Stimulated activated naive CD8-positive, alpha-beta T cell treated with anti-CD3 and anti-CD28 coated beads, Interleukin-15, Interleukin-2, amounts not matched to agents 100 ng/mL and 50 ng/mL, for 24 hours (primary cell): ENCODE results near the gene MRPL41.
"Not testable (repeated sequence)": the region's sequence is repeated elsewhere in the genome, so short reads cannot be mapped to it uniquely, and the experiment has no call there.

Experiments used
- H3K27ac Mint-ChIP-seq: one replicate; pipeline ENCODE4 v1.8.0; 2021; ENCODE audit warnings: mild to moderate bottlenecking, mixed read lengths
- H3K27me3 Mint-ChIP-seq: one replicate; pipeline ENCODE4 v1.8.0; 2021; ENCODE audit warnings: mixed read lengths
- H3K36me3 Mint-ChIP-seq: one replicate; pipeline ENCODE4 v1.8.0; 2021; ENCODE audit warnings: low read depth, mixed read lengths
- H3K4me1 Mint-ChIP-seq: one replicate; pipeline ENCODE4 v1.8.0; 2021; ENCODE audit warnings: low read depth, mixed read lengths
- H3K4me3 Mint-ChIP-seq: one replicate; pipeline ENCODE4 v1.8.0; 2021; ENCODE audit warnings: mild to moderate bottlenecking, mixed read lengths
- H3K9me3 Mint-ChIP-seq: one replicate; pipeline ENCODE4 v1.8.0; 2021; ENCODE audit warnings: mixed read lengths

MRPL41 gene

DNA sequence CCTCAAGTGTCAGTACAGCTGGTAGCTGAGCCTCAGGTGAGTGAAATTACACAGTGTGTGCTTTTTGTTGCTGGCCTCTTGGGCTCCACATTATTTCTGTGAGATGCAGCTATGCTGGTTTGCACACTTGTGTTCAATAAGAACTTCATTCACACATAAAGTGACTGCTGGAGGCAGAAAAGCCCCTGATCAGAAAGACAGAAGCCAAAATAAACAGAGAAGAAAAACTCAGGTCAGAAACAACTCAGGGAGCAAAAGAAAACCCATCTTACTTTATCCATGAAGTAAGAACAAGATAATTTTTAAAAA, 16.6 kb upstream of the MRPL41 start:
- Mint-ChIP-seq H3K9me3 (peaks cover 8% of the 10 kb centered on the region), H3K27ac (peak overlapping the region; percentile 8), H3K36me3 (peaks cover 7% of the 10 kb centered on the region), H3K27me3 (no peaks in the 10 kb centered on the region), H3K4me3 (no peak overlapping the region), H3K4me1 (peaks cover 34% of the 10 kb centered on the region)

DNA sequence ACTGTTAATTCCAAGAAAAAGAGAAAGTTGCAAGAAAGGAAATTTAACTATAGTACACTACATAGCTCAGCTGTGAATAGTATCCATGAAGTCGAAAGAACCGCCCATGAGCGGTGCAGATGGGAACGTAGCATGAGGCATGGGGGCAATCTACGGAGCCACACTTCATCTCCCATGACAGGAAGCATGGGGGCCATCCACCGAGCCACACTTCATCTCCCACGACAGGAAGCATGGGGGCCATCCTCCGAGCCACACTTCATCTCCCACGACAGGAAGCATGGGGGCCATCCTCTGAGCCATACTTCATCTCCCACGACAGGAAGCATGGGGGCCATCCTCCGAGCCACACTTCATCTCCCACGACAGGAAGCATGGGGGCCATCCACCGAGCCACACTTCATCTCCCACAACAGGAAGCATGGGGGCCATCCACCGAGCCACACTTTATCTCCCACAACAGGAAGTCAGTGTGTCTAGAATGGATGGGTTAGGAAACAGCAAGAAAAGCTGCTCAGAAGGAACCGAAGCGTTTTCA, 15.0 kb upstream of the MRPL41 start:
- not testable (repeated sequence) for H3K4me3 Mint-ChIP-seq, H3K27me3 Mint-ChIP-seq, H3K9me3 Mint-ChIP-seq, H3K36me3 Mint-ChIP-seq
- Mint-ChIP-seq H3K4me1 (peaks cover 34% of the 10 kb centered on the region), H3K27ac (peak overlapping the region; percentile 63)

DNA sequence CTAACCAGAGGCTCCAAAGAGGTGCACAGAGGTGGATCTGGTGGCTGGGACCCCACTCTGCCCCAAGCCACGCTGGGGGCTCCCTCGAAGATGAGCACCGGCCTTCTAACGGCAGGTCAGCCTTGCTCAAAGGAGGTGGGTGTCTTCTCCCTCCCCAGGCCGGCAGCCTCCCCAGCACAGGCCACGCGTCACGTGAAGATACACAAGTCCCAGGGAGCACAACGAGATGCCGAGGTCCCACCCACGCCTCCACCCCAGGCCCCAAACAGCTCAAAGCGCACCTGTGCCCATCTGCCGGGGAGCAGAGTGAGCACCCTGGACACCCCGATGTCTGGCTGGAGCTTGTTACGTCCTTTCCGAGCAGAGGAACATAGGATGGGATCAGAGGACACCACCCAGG, 13.6 kb upstream of the MRPL41 start:
- Mint-ChIP-seq H3K27ac (no peak overlapping the region), H3K36me3 (peaks cover 7% of the 10 kb centered on the region), H3K4me1 (peaks cover 34% of the 10 kb centered on the region)

DNA sequence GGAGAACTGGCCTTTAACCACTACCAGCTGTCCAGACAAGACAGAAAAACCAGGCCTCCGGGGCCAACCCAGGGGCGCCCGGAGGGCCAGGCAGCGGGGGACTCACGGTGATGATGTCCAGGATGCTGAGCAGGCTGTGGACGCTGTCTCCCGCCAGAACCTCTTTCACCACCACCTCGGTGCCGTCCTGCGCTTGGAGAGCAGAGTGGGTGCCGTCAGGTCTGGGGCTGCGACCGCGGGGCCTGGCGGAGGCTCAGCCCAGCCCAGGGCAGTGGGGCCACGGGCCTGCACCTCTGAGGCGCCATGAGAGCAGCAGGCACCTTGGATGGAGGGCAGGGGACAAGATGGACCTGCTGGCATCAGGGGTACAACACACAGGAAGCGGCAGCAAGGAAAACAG, 11.1 kb upstream of the MRPL41 start:
- Mint-ChIP-seq H3K27ac (no peak overlapping the region), H3K4me3 (no peak overlapping the region), H3K4me1 (peaks cover 23% of the 10 kb centered on the region), H3K9me3 (peaks cover 8% of the 10 kb centered on the region), H3K27me3 (no peaks in the 10 kb centered on the region), H3K36me3 (peaks cover 7% of the 10 kb centered on the region)

More for the DNA sequence above, 13.6 kb upstream of the MRPL41 start:
- peaks cover 8% of the 10 kb centered on the region for H3K9me3 Mint-ChIP-seq
- H3K27me3 Mint-ChIP-seq, result no peaks in the 10 kb centered on the region
- no peak overlapping the region for H3K4me3 Mint-ChIP-seq

DNA sequence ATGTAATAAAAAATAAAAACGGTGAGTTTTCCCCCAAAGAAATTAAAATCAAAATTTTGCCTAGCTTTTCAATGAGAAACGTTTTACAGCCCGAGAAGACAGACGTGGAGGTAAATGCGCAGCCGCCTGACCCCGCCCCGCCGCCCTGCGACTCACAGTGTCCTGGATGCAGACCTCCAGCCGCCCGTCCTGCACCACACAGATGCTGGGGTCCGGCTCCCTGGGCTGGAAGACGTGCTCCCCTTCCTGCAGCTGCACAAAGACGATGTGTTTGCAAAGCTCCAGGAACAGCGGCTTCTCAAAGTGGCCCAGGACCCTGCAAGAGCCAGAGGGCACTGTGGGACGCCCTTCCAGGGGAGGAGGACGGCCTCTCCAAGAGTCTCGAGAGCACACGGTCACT, 9.2 kb upstream of the MRPL41 start:
- no peaks in the 10 kb centered on the region for H3K36me3 Mint-ChIP-seq
- H3K27ac Mint-ChIP-seq, result no peak overlapping the region
- H3K9me3 Mint-ChIP-seq, result no peaks in the 10 kb centered on the region
- no peaks in the 10 kb centered on the region for H3K27me3 Mint-ChIP-seq
- H3K4me1 Mint-ChIP-seq, result peaks cover 4% of the 10 kb centered on the region
- H3K4me3 Mint-ChIP-seq, result no peak overlapping the region

DNA sequence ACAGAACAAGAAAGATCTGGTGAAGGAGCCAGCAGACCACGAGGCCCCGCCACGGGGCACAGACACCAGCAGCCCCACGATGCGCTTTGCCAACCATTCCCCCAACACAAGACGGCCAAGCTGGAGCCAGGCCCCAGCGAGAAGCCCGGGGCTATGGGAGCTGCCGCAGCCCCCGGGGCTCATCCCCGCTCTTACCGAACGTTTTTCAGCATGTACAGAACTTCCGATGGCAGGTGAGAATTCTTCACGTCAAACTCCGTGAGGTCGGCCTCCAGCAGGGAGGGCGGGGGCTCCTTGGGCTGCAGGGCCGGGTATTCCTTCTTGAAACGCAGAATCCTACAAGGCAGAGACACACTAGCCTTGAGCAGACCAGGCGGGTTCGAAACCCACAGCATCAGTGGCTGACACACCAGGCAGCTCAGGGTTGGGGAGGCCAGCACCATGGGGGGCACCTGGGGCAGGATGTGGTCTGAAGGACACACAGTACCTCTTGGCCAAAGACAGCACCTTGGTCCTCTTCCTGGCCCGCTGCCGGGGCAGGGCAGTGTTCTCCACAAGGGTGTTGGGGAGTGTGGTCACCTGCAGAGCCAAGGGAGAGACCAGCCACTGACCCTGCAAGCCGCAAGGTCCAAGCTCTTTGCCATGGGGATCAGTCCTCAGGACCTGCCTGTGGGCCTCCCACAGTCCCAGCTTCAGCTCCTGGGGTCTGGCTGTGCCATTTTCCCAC, 8.3 kb upstream of the MRPL41 start:
- Mint-ChIP-seq H3K4me3 (no peak overlapping the region), H3K36me3 (no peaks in the 10 kb centered on the region), H3K4me1 (no peaks in the 10 kb centered on the region), H3K27me3 (no peaks in the 10 kb centered on the region), H3K9me3 (no peaks in the 10 kb centered on the region), H3K27ac (no peak overlapping the region)

DNA sequence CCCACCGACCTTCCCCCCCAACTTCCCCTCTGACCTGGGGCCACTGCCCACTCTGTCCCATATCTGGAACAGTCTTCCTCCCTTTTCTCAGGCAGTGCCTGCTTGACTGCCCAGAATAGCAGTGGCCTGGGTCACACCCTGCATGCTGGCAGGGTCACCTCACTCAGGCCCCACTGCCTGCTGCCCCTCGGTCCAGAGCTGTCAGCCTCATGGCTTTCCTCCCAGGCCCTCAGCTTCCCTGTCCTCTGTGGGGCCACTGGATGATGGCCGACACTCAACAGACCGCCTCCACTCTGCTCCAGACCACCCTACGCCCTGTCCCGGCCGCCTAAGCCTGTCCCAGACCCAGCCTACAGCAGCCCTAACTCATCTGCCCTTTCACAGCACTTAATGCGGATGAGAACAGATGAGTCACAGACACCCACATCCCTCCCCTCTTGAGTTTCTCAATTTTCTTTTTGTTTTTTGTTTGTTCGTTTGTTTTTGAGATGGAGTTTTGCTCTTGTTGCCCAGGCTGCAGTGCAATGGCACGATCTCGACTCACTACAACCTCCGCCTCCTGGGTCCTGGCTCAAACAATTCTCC, 7.4 kb upstream of the MRPL41 start:
- Mint-ChIP-seq H3K4me3 (no peak overlapping the region), H3K27ac (no peak overlapping the region), H3K27me3 (no peaks in the 10 kb centered on the region), H3K36me3 (no peaks in the 10 kb centered on the region), H3K9me3 (no peaks in the 10 kb centered on the region), H3K4me1 (no peaks in the 10 kb centered on the region)

DNA sequence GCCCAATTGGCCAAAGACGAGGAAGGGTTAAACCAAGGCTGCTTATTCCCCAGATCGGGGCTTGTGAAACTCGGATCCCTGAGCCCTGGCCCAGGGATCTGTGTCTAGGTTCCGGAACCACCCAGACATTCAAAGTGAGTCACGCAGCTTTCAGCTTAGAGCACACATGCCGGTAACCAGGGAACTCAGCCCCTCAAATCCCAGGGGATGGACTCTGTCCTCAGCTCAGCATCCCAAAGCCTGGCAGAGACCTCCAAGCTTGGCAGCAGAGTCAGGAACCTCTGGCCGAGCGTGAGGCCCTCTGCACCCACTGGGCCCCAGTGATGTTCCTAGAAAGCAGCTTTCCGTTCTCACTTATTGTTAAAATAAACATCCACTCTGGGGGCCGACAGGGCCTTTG, 6.6 kb upstream of the MRPL41 start:
- Mint-ChIP-seq H3K36me3 (no peaks in the 10 kb centered on the region), H3K4me1 (peaks cover 7% of the 10 kb centered on the region), H3K9me3 (no peaks in the 10 kb centered on the region), H3K27me3 (no peaks in the 10 kb centered on the region), H3K4me3 (no peak overlapping the region), H3K27ac (no peak overlapping the region)

DNA sequence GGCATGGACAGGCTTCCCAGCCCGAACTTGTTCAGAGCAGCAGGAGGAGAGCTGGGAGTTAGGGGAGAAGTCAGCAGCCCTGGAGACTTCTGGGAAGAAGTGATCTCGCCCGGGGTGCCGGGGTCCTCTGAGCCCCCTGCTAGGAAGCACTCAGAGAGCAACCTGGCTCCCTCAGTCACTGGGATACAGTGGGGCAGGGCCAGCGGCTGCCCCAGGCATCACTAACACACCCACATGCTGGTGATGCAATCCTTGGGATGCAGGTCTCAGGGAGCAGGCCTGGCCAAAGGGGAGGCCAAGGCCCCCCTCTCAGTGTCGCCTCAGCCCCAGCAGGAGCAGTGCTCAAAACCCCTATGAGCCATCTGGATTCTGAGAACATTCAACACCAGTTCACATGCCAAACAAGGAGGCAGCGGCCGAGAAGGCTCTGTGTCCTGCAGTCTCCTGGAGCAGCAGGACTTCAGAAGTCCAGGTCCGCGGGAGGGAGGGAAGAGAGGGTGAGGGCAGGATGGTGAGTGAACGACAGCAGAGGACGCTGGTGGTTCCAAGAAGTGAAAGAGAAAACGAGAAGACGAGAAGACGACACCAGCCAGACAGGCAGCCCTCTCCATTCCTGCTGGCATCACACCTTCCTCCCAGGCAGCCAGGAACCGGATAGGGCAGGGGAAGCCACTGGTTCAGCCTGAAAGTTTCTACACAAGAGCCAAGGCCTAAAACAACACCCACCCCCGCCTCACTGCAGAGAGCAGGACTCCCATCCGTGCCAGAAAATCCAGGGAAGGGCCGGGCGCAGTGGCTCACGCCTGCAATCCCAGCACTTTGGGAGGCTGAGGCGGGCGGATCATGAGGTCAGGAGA, 3.8 kb upstream of the MRPL41 start:
- Mint-ChIP-seq H3K27ac (no peak overlapping the region), H3K4me3 (no peak overlapping the region)

DNA sequence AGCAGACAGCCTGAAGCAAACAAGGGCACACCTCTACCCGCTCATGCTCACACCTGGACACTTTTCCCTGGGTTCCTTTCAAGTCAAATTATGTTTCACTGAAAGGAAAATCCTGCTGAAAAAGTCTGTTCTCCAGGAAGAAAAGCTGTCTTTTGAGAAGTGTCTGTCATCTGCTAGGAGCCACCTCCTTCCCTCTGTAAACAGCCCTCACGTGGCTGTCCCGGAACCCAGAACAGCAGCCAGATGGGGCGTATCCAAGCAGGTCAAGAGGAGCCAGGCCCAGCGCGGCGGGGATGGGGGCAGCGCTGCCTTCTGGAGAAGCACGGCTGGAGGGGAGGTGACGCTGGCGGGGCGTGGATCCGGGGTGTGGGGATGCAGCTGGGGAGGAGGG, 1.5 kb upstream of the MRPL41 start, which contains the start of gene PNPLA7:
TSS of gene PNPLA7 (minus strand) at position 172 of the 391 bp plus-strand sequence. CDS start 205 bp downstream, outside the sequence.
- H3K4me3 Mint-ChIP-seq, result peak within 1 kb of the TSS; percentile 80
- H3K4me1 Mint-ChIP-seq, result peaks cover 18% of the 10 kb centered on the region
- H3K9me3 Mint-ChIP-seq, result no peaks in the 10 kb centered on the region
- peaks cover 19% of the 10 kb centered on the region for H3K36me3 Mint-ChIP-seq
- no peaks in the 10 kb centered on the region for H3K27me3 Mint-ChIP-seq
- peak within 1 kb of the TSS; percentile 76 for H3K27ac Mint-ChIP-seq

More for the DNA sequence above, 3.8 kb upstream of the MRPL41 start:
- H3K36me3 Mint-ChIP-seq, result peaks cover 6% of the 10 kb centered on the region
- no peaks in the 10 kb centered on the region for H3K9me3 Mint-ChIP-seq
- peaks cover 14% of the 10 kb centered on the region for H3K4me1 Mint-ChIP-seq
- no peaks in the 10 kb centered on the region for H3K27me3 Mint-ChIP-seq

DNA sequence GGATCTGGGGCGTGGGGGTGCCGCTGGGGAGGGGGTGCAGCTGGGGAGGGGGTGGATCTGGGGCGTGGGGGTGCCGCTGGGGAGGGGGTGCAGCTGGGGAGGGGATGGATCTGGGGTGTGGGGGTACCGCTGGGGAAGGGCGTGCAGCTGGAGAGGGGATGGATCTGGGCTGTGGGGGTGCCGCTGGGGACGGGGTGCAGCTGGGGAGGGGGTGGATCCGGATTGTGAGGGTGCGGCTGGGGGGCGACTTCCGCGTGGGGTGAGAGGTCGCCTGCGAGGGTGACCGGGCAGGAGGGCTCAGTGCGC, 768 bp upstream of the MRPL41 start:
- H3K4me3 Mint-ChIP-seq, result peak overlapping the region; percentile 52
- H3K27ac Mint-ChIP-seq, H3K9me3 Mint-ChIP-seq, H3K27me3 Mint-ChIP-seq: not testable (repeated sequence)
- peaks cover 22% of the 10 kb centered on the region for H3K36me3 Mint-ChIP-seq
- H3K4me1 Mint-ChIP-seq, result peaks cover 18% of the 10 kb centered on the region

DNA sequence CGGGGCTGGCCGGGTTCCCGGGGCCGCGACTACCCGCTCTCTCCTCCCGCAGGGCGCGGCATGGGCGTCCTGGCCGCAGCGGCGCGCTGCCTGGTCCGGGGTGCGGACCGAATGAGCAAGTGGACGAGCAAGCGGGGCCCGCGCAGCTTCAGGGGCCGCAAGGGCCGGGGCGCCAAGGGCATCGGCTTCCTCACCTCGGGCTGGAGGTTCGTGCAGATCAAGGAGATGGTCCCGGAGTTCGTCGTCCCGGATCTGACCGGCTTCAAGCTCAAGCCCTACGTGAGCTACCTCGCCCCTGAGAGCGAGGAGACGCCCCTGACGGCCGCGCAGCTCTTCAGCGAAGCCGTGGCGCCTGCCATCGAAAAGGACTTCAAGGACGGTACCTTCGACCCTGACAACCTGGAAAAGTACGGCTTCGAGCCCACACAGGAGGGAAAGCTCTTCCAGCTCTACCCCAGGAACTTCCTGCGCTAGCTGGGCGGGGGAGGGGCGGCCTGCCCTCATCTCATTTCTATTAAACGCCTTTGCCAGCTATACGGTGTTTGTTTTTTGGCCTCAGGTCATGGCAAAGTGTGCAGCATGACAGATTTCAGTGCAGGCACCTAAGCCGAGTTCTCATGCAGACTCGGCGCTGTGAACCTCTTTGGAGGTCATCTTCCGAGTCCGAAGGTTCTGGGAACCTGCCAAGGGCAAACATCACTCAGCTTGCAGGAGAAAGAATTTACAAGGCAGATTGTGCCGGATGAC, 516 bp downstream of the MRPL41 start:
- Mint-ChIP-seq H3K27ac (peak overlapping the region; percentile 85), H3K9me3 (no peaks in the 10 kb centered on the region), H3K4me3 (peak overlapping the region; percentile 90), H3K27me3 (no peaks in the 10 kb centered on the region), H3K4me1 (peaks cover 18% of the 10 kb centered on the region), H3K36me3 (peaks cover 26% of the 10 kb centered on the region)

DNA sequence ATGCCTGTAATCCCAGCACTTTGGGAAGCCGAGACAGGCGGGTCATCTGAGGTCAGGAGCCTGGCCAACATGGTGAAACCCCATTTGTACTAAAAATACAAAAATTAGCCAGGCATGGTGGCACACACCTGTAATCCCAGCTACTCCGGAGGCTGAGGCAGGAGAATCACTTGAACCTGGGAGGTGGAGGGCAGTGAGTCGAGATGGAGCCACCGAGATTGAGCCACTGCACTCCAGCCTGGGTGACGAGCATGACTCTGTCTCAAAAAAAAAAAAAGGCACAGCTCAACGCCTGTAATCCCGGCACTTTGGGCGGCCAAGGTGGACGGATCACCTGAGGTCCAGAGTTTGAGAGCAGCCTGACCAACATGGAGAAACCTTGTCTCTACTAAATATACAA, 2.0 kb downstream of the MRPL41 start:
- not testable (repeated sequence) for H3K27ac Mint-ChIP-seq

DNA sequence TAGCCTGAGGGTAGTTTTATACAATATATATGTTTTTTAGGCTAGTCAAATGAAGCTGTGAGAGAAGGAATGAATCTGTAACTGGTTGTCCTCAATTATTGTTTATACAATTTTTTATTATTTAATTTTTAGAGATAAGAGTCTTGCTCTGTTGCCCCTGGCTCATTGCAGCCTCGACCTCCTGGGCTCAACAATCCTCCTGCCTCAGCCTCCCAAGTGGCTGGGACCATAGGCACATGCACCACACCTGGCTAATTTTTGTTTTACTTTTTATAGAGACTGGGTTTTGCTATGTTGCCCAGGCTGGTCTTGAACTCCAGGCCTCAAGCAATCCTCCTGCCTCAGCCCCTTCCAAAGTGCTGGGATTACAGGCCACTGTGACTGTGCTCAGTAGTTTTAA, 2.7 kb downstream of the MRPL41 start:
- no peak overlapping the region for H3K4me3 Mint-ChIP-seq
- H3K27ac Mint-ChIP-seq, result no peak overlapping the region
- no peaks in the 10 kb centered on the region for H3K27me3 Mint-ChIP-seq

More for the DNA sequence above, 2.0 kb downstream of the MRPL41 start:
- H3K36me3 Mint-ChIP-seq, result peaks cover 31% of the 10 kb centered on the region
- H3K4me1 Mint-ChIP-seq, result peaks cover 18% of the 10 kb centered on the region
- not testable (repeated sequence) for H3K9me3 Mint-ChIP-seq, H3K4me3 Mint-ChIP-seq, H3K27me3 Mint-ChIP-seq

DNA sequence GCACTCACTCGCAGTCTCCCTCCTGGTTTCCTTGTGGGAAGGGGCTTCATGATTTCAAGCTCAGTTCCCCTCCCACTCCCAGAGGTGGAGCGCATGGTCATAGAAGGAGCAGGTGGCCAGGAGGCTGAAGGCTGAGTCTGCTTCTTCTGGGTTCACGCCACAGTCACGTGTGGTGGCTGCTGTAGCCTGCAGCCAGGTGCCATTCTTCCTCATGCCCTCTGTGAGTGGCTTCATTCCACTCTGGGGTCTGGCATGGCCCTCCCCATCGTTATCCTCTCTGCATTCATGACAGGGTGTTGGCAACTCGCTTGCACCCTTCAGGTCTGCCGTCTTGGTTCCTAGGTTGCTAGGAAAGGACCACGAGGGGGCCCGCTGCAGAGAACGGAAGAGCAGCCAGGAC, 3.5 kb downstream of the MRPL41 start:
- Mint-ChIP-seq H3K9me3 (no peaks in the 10 kb centered on the region), H3K27ac (no peak overlapping the region), H3K4me1 (peaks cover 10% of the 10 kb centered on the region), H3K27me3 (no peaks in the 10 kb centered on the region), H3K4me3 (no peak overlapping the region), H3K36me3 (peaks cover 40% of the 10 kb centered on the region)

More for the DNA sequence above, 2.7 kb downstream of the MRPL41 start:
- H3K4me1 Mint-ChIP-seq, result peaks cover 18% of the 10 kb centered on the region
- H3K36me3 Mint-ChIP-seq, result peaks cover 31% of the 10 kb centered on the region
- no peaks in the 10 kb centered on the region for H3K9me3 Mint-ChIP-seq
